Pons (tissue), 1 donor: ENCODE measurements around the gene SBNO1.
"Not testable (repeated sequence)": the region's sequence is repeated elsewhere in the genome, so short reads cannot be mapped to it uniquely, and the experiment has no call there.

Experiments
- DNase-seq: peaks from one replicate; pipeline ENCODE4 v3.0.0-alpha.2; 2016; ENCODE audit warnings: low spot score

Gene SBNO1

DNA sequence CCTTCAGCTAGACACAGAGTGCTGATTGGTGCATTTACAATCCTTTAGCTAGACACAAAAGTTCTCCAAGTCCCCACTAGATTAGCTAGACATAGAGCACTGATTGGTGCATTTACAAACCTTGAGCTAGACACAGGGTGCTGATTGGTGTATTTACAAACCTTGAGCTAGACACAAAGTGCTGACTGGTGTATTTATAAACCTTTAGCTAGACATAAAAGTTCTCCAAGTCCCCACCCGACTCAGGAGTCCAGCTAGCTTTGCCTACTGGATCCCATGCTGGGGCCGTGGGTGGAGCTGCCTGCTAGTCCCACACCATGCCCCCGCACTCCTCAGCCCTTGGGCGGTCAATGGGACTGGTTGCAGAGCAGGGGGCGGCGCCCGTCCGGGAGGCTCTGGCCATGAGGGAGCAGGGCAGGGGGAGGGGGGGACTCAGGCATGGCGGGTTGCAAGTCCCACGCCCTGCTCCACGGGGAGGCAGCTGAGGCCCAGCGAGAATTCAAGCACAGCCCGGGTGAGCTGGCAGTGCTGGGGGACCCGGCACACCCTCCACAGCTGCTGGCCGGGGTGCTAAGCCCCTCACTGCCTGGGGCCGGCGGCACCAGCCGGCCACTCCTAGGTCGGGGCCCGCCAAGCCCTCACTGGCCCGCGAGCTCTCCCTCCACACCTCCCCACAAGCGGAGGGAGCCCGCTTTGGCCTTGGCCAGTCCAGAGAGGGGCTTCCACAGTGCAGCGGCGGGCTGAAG, 115.5 kb downstream of the SBNO1 start:
- not testable (repeated sequence) for DNase-seq

DNA sequence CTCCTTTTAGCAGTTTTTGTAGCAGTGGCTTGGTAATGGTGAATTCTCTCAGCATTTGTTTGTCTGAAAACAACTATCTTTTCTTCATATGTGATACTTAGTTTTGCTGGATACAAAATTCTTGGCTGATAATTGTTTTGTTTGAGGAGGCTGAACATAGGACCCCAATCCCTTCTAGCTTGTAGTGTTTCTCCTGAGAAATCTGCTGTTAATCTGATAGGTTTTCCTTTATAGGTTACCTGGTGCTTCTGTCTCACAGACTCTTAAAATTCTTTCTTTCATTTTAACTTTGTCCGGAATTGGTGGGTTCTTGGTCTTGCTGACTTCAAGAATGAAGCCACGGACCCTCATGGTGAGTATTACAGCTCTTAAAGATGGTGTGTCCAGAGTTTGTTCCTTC, 116.5 kb downstream of the SBNO1 start:
- DNase-seq: not testable (repeated sequence)

DNA sequence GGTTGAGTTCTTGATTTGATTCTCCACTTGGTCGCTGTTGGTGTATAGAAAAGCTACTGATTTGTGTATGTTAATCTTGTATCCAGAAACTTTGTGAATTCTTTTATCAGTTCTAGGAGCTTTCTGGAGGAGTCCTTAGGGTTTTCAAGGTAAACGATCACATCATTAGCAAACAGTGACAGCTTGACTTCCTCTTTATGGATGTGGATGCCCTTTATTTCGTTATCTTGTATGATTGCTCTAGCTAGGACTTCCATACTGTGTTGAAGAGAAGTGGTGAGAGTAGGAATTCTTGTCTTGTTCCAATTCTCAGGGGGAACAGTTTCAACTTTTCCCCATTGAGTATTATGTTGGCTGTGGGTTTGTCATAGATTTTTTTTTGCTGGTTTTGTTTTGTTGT, 119.0 kb downstream of the SBNO1 start:
- DNase-seq: no peak

DNA sequence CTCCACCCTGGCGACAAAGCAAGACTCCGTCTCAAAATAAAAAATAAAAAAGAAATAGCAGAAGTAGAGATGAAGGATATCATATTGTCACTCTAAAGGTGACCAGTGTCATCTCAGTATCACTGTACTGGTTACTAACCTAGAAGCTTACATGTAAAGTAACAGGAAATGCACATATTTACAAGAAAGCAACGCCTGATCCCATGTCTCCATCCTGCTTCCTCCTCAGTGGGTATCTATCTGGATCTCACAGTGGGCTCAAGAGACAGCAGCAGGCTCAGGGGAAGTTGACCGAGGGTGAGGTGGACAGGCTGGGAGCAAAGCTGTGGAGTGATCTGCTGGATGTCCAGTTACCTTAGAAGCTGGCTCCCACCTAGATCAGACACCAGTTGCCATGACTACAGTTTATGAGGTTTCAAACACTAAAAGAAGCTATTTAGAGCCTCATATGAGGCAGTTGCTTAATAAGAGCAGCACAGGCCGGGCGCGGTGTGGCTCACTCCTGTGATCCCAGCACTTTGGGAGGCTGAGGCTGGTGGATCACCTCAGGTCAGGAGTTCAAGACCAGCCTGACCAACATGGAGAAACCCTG, 120.9 kb downstream of the SBNO1 start:
- DNase-seq: no peak

DNA sequence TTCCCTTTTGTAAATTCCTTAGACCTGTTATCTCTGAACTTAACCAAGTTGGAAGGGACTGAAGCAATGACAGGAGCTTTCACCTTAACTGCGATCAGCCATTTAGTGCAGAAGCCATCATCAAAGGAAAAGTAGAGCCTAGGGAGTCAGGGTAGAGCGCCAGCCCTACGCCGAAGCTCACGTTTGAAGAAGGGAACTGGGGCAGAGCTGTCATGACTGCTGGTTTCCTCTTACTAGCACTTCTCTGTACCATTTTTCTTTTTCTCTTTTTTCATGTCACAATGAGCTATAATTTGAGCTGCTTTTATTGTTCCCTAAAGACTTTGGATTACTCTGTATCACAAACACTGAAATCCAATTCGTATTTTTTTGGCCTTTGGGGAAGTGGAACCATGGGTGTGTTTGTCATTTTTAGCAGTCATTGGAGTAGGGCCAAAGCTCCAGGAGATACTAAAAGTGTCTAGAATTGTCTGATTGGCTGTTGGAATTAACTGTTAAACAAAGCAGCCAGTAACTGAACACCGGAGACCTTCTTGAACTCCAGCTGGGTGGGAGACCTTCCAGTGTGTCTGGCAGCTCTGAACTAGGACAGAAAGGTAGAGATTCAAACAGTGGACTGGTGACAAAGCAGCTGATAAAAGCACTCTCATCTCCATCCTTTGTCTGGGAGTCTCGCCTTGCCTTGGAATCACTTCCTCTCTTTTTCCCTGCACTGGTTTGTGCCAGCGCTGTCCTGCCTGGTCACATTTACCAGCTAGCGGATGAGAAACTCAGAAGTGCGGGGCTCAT, 122.3 kb downstream of the SBNO1 start:
- peak; percentile 55 for DNase-seq
